GM19324 (cell line): ENCODE measurements around the gene DYSF.

Source experiments
- ATAC-seq: cut with Tn5 transposase; IDR thresholded peaks from one replicate; pipeline ENCODE4 v1.9.1; 2021; ENCODE audit warnings: mild to moderate bottlenecking, moderate library complexity; ENCODE audit not compliant: unreplicated experiment, low FRiP score

DYSF gene

DNA sequence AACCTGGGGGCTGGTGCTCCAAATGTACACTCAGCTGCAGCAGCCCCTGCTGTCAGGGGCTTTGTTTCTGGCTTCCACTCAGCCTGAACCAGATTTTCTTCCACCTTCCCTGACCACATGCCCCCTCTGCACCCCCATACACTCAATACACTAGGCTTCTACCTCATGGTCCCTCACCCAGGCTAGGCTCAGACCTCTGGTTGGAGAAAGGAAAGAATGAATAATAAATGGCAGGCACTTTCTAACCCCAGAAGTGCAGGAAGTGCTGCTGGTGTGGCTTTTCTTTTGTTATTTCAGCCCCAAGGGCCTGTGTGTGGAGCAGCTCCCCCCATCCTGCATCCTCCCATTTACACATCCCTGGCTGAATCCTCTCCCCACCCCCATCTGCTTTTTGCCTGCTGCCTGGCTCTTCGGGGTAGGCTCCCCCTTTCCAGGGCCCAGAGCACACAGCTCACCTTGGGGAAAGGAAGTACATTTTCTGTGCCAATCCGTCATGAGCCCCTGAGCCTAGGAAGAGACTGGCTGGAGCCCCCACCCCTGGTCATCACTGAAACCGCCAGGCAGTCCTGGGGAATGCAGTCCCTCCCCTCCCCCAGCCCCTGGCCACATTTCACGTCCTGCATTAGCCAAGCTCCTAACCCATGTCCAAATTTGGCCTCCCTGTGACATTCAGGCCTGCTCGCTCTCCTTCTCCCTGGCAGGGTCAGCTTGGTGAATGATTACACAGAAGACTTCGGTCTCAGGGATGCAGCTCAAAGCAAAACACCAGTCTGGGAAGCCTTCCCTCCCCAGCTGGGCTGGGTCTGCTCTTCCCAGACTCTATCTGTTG, 2.6 kb downstream of the DYSF start:
- ATAC-seq, result no peak

DNA sequence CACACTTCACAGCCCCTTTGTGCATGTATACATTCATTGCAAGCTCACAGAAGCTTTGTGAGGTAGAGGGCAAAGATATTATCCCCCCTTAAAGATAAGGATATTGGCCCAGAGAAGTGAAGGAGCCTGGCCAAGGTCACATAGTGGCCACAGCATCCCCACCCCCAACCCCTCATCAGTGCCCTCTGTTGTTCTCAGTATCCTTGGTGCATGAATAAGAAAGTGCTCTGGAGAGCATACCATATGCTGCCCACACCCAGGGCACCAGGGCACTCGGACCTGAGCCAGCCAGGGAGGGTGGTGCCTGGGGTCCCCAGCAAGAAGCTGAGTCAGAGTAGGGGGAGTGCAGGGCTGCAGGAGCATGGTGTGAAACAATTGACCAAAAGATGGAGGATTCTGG, 3.3 kb downstream of the DYSF start:
- no peak for ATAC-seq

DNA sequence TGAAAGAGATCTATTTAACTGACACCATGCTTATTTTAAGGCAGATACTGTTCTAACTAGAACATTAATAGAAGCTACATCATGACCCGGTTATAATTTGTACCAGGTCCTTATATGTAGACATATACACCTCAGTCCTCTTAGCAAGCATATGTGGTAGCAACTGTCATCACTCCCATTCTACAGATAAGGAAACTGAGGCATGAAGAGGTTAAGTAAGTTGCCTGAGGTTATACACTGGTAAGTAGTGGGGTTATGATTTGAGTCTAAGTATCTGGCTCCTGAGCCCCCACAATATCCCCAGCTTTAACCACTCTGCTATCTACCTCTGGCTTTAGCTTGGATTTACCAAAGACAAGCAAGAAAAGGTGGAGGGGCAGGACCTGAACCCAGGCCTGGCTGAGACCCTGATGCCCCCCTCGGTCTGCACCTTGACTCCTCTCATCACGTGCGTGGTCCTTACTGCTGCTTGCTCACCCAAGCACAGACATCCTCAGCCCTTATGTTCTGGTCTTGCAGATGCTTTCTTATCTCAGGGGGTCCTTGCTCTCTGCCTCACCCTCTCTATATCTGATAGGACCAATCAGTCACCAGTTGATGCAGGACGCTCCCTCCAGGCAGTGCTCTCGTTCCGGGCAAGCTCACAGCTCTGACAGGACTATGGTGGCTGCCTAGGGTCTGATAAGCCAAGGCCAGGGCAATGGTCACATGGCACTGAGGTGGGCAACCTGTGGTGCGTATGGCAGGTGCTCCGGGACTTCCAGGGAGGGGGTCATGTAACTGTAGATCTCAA, 4.0 kb downstream of the DYSF start:
- no peak for ATAC-seq

DNA sequence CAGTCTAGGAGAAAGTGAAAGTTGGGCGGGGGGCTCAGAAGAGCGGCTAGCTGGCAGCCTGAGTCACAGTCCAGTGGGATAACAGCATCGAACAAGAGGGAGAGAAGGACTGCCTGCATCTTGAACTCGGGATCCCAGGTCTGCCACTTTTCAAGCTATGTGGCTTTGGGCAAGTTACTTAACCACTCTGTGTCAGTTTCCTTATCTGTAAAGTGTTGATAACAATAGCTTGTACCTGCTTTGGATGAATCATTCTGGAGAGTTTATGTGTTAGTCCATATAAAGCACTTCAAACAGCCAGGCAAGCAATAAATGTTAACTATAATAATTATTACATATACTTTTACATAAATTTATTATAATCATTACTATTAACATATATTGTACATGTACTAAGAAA, 4.6 kb downstream of the DYSF start:
- ATAC-seq, result no peak

DNA sequence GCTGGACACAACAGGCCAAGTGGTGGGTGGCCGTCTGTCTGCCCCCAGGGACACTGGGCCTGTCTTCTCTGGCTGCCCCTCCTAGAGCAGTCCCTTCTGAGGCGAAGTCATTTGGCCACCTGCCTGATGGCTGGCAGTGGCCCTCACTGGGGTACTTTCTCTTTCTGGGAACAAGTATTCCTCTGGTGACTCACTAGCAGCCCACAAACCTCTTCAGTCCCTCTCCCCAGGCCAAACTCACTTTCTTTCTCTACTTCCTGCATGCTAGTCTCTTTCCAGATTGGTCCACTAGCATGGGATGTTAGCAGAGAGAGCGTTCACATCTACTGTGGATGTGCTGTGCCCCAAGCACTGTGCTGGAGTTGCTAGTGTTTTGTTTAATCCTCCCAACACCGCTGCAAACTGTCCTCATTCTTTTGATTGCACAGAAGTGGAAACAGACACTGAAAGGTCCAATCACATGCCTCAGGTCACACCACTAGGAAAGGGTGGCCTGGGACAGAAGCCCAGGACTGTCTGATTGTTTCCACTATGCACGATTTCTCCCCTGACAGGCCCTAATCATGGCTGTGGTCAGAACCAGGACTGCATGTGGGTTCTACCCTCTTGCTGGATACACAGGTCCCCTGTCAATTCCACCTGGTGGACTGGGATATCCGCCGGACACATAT, 5.2 kb downstream of the DYSF start:
- ATAC-seq, result no peak

DNA sequence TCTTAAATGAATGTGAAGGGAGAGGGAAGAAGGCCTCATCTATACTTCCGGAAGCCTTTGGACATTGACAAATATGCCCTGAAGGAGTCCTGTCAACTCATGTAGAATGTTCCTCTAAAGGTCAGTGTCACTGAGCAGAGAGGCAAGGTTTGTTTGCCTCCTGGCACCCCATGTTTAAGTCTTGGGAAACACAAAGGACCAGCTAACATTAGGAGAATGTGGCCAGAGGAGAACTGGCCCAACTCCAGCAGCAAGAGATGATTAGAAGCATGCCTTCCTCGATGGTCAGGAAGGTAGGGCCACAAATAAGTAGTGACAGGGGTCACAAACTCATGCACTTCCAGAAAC, 5.7 kb downstream of the DYSF start:
- ATAC-seq, result no peak

DNA sequence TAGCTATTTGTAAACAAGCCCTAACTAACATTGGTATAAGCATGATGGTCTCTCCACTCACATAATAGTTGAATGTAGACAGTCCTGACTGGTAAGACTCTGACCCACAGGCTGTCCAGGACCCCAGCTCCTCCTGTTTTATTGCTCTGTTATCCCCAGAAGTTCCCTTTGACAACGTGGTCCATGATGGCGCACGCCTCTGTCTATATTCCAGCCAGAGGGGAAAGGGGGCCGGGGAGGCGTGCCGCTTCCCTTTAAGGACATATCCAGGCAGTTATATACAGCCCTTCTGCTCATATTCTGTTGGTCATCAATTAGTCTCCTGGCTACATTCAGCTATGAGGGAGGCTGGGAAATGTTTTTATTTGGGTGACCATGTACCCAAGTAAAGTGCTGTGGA, 6.7 kb downstream of the DYSF start:
- no peak for ATAC-seq

DNA sequence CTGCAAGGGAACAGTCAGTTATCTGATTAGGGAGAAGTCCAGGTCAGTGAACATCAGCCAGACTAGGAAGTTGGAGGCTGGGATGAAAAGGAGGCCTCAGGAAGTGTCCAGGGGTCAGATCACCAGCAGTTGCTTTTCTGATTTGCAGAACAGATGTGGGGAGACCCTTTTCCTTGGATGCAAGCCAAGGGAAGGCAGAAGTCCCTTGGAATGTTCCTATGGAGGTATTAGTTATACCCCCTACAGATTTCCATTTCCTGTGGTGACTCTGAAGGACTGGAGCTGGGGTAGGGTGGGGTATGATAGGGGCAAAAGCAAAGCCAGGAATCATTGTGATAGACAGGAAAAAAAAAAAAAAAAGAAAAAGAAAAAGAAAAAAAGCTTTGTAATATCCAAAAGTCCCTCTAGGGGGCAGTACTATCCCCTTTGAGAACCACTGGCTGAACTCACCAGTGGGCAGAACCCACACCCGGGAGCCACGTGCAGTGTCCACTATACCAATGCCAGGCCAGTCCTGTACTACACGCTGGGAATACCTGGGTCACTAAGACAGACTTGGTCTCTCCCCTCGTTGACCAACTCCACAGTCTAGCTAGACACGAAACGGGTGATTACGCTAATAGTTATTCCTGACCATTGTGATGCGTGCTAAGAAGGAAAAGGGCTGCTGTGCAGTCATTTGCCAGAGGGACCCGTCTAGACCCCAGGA, 7.4 kb downstream of the DYSF start:
- ATAC-seq, result no peak

DNA sequence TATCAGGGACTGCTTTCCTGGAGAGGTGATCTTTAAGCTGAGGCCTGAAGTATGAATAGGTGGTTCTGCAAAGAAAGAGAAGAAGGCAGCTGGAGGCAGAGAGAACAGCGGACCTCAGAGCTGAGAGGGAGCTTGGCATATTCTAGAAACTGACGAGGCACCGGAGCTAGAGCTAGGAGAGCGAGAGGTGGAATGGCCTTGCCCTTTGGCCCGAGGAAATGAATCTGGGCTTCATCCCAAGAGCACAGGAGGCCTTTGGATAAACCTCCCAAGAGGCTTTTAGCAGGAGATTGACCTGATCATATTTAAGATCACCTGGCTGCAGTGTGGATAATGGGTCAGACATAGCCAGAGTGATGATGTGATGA, 7.9 kb downstream of the DYSF start:
- ATAC-seq, result no peak

DNA sequence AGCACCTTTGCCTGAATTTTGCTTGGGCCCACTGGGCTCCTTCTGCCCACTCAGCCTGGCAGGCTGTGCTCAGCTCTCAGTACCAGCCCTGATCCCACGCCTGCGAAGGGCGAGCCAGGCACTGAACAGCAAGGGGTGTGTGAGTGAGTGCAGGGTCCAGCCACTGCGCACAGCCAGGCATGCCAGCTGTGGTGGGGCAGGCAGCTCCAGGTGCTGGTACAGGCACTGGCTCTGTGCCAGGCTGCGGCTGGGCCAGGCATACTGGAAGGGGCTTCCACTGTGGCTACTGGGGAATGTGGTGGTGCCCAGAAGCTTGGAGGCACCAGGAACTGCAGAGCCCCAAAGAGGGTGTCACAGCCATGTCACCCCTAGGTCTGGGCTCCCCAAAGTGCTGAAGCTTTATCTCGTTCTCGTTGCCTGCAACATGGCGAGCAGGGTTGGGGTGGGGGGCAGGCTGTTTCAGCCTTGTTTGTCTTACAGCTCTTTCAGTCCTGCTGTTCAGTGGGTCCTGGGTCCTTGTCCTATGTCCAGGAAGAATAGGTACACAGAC, 8.8 kb downstream of the DYSF start:
- no peak for ATAC-seq

DNA sequence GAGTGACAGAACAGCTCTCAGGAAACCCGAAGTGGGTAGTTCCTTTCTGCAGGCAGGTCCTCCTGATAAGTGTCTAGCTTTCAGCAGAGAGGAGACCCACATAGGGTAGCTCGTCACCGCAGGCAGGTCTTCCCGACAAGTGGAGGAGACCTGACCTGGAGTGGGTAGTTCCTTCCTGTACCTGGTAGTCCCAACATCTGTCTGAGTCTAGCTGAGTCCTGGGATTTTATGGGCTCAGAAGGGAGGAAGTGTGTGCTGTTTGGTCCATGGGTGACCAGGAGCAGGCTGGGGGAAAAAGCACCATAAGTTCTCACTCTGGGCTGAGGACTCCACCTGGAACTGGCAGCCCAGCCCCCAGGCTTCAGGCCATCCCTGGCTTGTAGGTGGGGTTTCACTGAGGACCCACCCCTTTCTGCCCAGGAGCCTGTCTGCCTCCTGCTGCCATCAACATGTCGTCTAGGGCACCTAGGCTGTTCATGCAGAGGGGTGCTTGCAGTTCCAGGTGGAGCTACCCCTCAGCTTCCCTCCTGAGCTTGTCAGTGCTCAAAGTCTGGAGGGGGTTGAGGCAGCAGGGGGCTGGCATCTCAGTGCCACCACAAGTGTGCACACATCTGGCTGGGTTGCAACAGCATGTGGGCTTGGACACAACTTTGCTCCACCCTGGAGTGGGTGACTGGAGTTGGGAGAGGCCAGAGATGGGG, 9.4 kb downstream of the DYSF start:
- no peak for ATAC-seq

DNA sequence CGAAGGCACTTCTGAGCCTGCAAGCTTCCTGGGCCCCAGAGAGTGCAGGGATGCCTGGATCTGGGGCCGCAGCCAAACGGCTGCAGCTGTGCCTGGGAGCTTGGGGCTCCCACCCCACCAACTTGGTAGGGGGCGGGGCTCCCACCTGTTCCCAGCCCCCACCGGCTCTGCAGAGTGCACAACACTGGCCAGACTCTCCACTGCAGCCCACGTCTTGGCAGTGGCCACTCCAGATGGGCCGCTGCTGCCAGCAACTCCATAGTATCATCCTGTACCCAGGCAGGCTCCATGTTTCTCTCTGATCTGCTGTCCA, 9.9 kb downstream of the DYSF start:
- no peak for ATAC-seq

DNA sequence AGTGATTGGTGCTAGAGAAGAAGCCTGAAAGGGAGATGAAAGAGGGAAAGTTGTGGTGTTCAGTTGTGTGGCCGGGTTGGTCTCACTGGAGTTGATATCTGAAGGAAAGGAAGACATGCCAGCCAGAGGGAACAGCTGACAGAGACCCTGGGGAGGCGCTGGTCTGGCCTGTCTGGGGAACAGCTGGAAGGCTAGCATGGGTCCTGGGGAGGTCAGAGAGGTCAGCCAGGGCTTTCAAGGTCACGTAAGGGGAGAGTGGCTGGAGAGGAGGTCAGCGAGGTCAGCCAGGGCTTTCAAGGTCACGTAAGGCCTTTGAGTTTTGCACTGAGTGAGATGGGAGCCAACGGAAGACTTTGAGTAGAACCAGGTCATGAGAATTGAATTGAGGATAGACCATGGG, 11.0 kb downstream of the DYSF start:
- ATAC-seq, result no peak

DNA sequence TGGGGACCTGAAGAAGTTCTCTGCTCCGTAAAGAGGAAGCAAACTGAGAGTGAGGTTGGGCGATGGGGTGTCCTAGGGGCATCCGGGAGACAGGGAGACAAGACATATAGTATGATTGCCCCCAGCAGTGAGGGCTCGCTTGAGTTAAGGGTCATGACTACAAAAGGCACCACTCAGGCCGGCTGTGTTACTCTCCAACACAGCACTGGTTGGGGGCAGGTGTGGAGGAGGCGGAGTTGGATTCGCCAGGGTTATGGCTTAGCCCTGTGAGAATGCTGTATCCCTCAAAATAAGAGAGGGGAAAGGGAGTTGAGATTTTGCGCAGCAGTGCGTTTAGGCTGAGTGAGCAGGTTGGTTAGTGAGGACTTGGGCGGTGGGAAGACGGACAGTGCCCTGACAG, 12.0 kb downstream of the DYSF start:
- ATAC-seq, result no peak

DNA sequence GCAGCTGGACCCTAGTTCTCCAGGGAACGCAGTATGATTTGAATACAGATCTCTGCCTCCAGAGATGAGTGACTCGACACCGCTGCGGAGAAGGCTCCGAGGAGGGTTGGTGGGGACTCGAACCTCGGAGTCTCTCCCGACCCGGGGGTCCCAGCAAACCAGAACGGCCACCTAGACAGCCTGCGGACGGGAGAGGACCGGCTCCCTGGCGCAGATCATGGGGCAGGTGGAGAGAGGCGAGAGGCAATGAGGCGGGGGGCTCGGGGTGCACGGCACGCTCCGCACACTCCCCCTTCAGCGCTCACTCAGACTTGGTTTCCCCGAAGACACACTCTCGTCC, 12.6 kb downstream of the DYSF start:
- ATAC-seq, result no peak

DNA sequence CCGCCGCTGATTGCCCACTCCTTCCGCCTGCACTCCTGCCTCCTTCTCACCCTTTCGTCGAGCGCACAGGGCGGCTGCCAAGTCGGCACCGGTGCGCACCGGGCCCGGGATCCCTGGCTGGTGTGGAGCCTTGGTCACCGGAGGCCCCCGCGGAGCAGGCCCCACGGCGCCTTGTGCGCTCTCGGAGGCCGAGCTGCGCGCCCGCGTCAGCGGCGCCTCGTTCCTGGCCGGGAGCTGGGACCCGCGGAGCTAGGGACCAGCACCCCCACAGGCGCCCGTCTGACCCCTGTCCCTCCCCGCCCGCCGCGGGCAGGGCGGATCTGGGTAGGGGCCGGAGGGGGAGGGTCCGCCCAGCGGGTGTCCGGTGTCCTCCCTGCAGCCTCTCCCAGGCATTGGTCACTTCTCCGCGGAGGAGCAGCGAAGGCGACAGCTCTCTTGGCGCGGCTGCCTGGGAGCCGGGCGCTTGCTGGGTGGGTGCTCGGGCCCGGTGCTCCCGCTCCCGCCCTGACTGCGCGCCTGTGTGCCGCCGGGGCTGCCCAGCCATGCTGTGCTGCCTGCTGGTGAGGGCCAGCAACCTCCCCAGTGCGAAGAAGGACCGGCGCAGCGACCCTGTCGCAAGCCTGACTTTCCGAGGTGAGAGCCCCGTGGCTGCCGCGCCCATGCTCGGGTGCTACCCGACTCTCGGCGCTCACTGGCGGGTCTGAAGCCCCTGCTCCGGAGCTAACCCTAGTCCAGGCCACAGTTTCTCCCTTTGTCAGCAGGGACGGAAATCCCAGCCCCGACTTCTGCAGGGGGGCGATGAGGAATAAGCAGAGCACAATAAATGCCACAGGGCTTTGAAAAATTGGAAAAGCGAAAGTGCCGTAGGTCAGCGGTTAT, 13.2 kb downstream of the DYSF start:
- ATAC-seq, result no peak

DNA sequence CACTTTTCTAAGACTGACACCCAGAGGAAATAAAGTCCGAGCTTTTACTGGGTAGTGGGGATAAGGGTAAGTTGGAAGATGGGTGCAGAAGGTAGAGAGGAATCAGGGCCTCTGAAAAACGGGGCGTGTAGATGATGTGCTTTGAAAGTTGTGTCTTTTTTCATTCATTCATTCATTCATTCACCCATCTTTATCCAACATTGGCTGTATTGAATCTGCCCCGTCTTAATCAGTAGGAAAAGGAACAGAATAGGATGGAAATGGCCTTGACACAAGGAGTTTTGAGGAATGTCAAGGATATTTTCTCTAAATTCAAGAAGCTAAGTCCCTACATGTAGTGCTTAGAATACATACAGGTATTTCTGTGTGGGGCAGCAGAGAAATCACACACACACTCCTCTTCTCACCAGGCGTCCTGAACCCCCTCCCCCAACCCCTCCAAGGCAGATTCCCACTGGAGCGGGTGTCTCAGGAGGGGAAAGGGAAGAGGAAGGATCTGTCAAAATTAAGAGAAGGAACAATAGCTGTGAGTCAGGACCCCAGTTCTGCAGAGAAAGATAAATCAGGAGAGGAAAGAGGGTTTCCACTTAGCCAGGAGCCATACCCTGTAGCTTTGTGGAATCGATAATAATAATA, 13.9 kb downstream of the DYSF start:
- no peak for ATAC-seq

DNA sequence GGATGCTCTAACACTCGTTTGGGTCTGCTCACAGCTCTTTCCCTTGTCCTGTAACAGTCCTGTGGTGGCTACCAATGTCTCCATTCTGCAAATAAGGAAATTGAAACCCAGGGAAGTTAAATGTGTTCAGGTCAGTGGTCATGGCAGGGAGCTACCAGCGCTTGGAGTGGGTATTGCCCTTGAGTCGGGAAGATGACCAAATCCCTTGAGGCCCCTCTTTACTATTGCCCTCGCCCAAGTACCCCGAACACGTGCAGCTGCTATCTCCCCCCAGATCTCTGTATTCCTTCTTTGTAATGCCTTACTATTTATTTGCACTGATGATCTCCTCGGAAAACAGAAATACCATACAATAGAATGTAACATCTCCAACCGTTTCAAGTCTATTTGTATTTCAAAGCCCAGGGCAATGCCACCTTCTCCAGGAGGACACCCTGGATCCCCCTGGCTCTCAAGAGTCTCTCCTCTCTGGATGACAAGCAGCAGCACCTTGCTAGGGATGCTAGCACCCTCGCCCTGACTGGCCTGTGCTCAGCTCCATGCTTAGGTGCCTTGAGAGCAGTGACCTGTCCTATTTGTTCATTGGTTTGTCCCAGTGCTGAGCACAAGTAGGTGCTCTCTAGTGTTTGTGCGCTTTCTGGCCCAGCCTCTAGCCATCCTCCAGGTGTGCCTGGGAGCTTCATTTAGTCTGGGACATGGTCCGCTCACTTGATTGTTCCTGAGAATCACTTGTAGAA, 15.1 kb downstream of the DYSF start:
- ATAC-seq, result no peak
